GM19463 (cell line): ENCODE results near the gene RRN3.
"Not testable (repeated sequence)": the region's sequence is repeated elsewhere in the genome, so short reads cannot be mapped to it uniquely, and the experiment has no call there.

Source experiments
- ATAC-seq: cut with Tn5 transposase; IDR thresholded peaks from one replicate; pipeline ENCODE4 v1.9.1; 2021; ENCODE audit warnings: mild to moderate bottlenecking, moderate library complexity; ENCODE audit not compliant: unreplicated experiment

The RRN3 gene

GRCh38 chr16:15028801-15029698 lies 65.0 kb downstream of the RRN3 start:
- not testable (repeated sequence) for ATAC-seq

GRCh38 chr16:15028345-15028715 lies 65.7 kb downstream of the RRN3 start:
- not testable (repeated sequence) for ATAC-seq

GRCh38 chr16:15027503-15028344 lies 66.3 kb downstream of the RRN3 start:
- not testable (repeated sequence) for ATAC-seq

- ATAC-seq: not testable (repeated sequence)
These were observed 67.0 kb downstream of the RRN3 start for GRCh38 chr16:15027051-15027450.

GRCh38 chr16:15025234-15025951 lies 68.7 kb downstream of the RRN3 start:
- ATAC-seq: not testable (repeated sequence)

GRCh38 chr16:15024858-15025199 lies 69.2 kb downstream of the RRN3 start:
- not testable (repeated sequence) for ATAC-seq

GRCh38 chr16:15023381-15024077 lies 70.5 kb downstream of the RRN3 start:
- ATAC-seq: not testable (repeated sequence)

GRCh38 chr16:15022194-15022593 lies 71.9 kb downstream of the RRN3 start:
- peak; percentile 78 for ATAC-seq

GRCh38 chr16:15021429-15021828 lies 72.6 kb downstream of the RRN3 start:
- not testable (repeated sequence) for ATAC-seq

GRCh38 chr16:15016951-15017580 lies 77.0 kb downstream of the RRN3 start:
- ATAC-seq: not testable (repeated sequence)

- ATAC-seq: not testable (repeated sequence)
These were observed 77.7 kb downstream of the RRN3 start for GRCh38 chr16:15016354-15016753.

- not testable (repeated sequence) for ATAC-seq
These were observed 78.4 kb downstream of the RRN3 start for GRCh38 chr16:15015671-15016070.

GRCh38 chr16:15012941-15013340 lies 81.1 kb downstream of the RRN3 start:
- ATAC-seq: not testable (repeated sequence)
